GM23338 (cell line): ENCODE data around the gene GRIN2A.

Experiments
- CREB1 ChIP-seq: fragments of 250-450 bp; sonication (Bioruptor Pico); IDR thresholded peaks from 2 replicates; pipeline ENCODE4 v1.5.0; 2020; ENCODE audit warnings: low read depth, mild to moderate bottlenecking, moderate library complexity
- CTCF ChIP-seq, 2 experiments: fragments of 200-600 bp in 1 of 2; sonication (generic) in 1 of 2; conservative IDR thresholded peaks; 2 replicates each; pipeline versions ENCODE4 v1.5.1 to v1.6.1; 2016 to 2017; ENCODE audit warnings: antibody characterized with exemption in 2 of 2, low read depth in 2 of 2, mild to moderate bottlenecking in 2 of 2, moderate library complexity in 1 of 2
- ETS1 ChIP-seq: IDR thresholded peaks from 2 replicates; pipeline ENCODE4 v1.6.1; 2016; ENCODE audit warnings: antibody characterized with exemption
- EZH2 ChIP-seq: fragments of 200-600 bp; sonication (generic); IDR thresholded peaks from one replicate; pipeline ENCODE4 v1.8.0; 2017; ENCODE audit warnings: antibody characterized with exemption, mild to moderate bottlenecking, low read depth; ENCODE audit not compliant: unreplicated experiment
- EZH2phosphoT487 ChIP-seq: fragments of 200-600 bp; sonication (generic); IDR thresholded peaks from one replicate; pipeline ENCODE4 v1.8.1; 2018; ENCODE audit warnings: antibody characterized with exemption; ENCODE audit not compliant: unreplicated experiment
- JUNB ChIP-seq: IDR thresholded peaks from one replicate; pipeline ENCODE4 v1.6.1; 2016; ENCODE audit warnings: antibody characterized with exemption; ENCODE audit not compliant: unreplicated experiment
- POLR2AphosphoS5 ChIP-seq: IDR thresholded peaks from 2 replicates; pipeline ENCODE4 v1.6.1; 2016; ENCODE audit warnings: antibody characterized with exemption, low read depth
- REST ChIP-seq: IDR thresholded peaks from one replicate; pipeline ENCODE4 v1.6.1; 2018; ENCODE audit warnings: antibody characterized with exemption; ENCODE audit not compliant: unreplicated experiment
- STAT1 ChIP-seq: IDR thresholded peaks from one replicate; pipeline ENCODE4 v1.6.1; 2016; ENCODE audit warnings: antibody characterized with exemption; ENCODE audit not compliant: unreplicated experiment
- ZNF114 ChIP-seq: fragments of 250-450 bp; sonication (Bioruptor Pico); IDR thresholded peaks from 2 replicates; pipeline ENCODE4 v1.5.0; 2020; ENCODE audit warnings: mild to moderate bottlenecking, moderate library complexity
- ZNF331 ChIP-seq: fragments of 250-450 bp; sonication (Bioruptor Pico); IDR thresholded peaks from 2 replicates; pipeline ENCODE4 v1.5.0; 2020; ENCODE audit warnings: low read depth, mild to moderate bottlenecking, moderate library complexity

- TF ChIP-seq CTCF (conservative IDR thresholded peaks at IDR 0.05; ENCODE audit: low read depth in 2 of 2) (no peak), REST (no peak), POLR2AphosphoS5 (no peak), EZH2phosphoT487 (no peak), STAT1 (no peak), CREB1 (CRISPR knock-in tag) (no peak), ZNF114 (CRISPR knock-in tag) (no peak), ETS1 (no peak), EZH2 (no peak), ZNF331 (CRISPR knock-in tag) (no peak), JUNB (no peak)
Observed at GRCh38 chr16:9929313-9929712, 252.9 kb downstream of the GRIN2A start.
